GM19463 (cell line): Measurements from ENCODE around the gene CTDSPL2.
"Not testable (repeated sequence)": the region's sequence is repeated elsewhere in the genome, so short reads cannot be mapped to it uniquely, and the experiment has no call there.

Experiments
- ATAC-seq: cut with Tn5 transposase; IDR thresholded peaks from one replicate; pipeline ENCODE4 v1.9.1; 2021; ENCODE audit warnings: mild to moderate bottlenecking, moderate library complexity; ENCODE audit not compliant: unreplicated experiment

Gene CTDSPL2

DNA sequence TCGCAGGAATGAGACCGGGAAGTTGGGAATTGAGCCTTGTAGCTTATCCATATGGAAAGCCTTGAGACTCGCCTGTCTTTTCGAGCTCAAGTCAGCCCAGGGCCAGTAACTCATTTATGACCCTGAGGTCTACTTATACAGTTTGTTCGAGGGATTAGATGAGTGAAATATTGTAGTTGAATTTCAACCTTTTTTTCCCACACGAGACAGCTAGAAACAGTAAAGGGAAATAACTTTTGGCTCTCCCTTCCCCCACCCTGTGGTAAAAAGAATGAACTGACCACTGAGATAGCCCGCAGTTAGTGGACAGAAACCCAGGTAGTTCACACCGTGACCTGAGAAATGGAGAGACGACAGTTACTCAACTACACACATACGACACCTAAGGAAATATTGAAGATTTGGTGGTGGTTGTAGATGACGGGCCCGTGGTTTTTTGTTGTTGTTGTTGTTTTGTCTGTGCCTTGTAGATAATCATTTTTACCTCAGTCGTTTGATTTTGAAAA, 110.4 kb downstream of the CTDSPL2 start:
- ATAC-seq: no peak

DNA sequence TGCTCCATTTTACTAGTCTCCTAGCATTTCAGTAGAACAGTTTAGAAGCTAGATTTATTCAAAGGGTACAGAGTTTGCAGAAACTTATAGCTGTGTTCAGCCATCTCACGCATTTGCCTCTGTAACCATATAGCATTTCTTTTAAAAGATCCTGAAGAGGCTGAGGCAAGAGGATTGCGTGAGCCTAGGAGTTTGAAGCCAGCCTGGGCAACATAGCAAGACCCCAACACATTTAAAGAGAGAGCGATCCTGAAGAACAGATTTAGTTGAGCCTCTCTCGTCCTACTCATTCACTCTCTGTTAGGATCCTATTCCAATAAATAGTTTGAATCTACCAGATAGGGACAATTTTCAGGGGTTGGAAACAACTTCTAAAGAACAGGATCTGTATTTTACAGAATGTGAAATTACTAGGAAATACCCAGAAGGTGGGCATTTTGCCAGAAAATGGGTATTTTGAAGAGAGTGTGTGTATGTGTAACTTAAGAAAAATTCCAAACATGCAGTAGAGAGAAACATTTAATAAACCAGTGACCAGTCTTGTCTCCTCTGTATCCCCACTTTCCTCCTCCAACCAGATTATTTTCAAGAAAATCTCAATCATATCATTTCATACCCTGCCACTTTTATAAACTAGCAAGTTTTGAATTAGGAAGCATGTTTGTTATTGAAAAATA, 114.0 kb downstream of the CTDSPL2 start:
- no peak for ATAC-seq

DNA sequence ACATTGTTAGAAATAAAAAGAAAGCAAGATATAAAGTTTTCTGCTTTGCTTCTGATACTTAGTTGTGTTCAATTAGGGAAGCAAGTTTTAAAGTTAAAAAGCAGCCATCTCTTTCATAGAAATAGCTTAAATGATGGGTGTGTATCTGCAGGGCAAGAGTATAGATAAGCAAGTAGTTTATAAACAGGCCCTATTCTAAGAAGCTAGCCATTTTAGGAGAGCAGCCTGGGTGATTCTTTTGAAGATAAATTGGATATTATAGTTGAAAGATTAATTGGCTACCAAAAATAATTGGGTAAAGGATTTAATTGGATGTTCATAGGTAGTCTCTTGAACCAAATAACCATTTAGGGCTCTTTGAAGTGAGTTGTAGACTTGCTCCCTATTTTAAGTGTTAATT, 115.2 kb downstream of the CTDSPL2 start:
- ATAC-seq: no peak

DNA sequence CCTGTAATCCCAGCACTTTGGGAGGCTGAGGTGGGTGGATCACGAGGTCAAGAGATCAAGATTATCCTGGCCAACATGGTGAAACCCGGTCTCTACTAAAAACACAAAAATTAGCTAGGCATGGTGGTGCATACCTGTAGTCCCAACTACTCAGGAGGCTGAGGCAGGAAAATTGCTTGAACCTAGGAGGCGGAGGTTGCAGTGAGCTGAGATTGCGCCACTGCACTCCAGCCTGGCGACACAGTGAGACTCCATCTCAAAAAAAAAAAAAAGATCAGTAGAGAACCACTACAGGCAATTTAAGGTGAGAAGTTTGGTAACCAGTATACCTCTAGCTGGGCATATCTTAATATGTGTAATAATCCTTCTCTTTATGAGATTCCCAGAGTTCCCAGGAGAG, 117.3 kb downstream of the CTDSPL2 start:
- not testable (repeated sequence) for ATAC-seq

DNA sequence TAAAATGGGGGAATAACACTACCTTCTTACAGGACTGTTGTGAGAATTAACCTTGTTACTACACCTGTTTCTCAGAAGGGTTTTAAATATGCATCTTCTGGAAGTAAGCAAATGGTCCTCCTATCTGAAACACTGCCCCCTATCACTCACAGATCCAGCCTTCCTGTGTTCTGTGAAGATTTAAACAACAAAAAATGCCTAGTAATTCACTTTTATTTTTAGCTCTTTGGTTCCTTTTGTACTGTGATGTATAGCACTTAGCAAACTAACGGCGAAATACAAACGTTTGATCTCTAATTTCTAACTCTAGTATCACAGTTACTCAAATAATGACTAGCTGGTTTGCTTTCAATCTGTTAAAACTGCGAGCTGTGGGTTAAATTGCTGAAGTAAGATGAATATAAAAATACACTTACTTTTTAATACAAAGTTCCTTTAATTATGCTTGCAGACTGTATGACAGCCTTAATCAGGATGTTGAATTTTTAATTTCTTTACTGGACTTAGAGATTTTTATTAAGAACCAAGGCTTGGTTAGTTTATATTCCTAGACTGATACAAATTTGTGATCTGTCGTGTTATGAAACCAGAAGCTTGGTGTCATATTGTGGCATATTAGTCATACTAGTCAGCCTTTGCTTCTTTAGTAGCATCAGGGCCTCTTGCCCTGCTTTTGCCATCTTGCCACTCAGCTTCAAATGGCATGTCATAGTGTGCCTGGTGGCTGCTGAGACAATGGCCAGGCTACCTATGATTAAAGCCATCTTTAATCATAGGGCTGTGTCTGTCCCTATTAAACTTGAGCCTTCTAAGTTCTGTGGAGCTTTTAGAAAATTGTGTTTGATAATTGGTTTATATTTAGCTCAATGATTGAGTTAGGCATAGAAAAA, 118.7 kb downstream of the CTDSPL2 start:
- ATAC-seq: peak; percentile 90

DNA sequence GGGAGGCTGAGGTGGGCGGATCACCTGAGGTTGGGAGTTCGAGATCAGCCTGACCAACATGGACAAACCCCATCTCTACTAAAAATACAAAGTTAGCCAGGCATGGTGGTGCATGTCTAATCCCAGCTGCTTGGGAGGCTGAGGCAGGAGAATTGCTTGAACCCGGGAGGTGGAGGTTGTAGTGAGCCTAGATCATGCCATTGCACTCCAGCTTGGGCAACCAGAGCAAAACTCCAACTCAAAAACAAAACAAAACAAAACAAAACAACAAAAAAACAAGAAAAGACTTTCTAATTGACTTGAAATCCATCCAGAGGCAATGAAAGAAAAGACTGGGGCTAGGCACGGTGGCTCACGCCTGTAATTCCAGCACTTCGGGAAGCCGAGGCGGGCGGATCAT, 121.7 kb downstream of the CTDSPL2 start:
- not testable (repeated sequence) for ATAC-seq

DNA sequence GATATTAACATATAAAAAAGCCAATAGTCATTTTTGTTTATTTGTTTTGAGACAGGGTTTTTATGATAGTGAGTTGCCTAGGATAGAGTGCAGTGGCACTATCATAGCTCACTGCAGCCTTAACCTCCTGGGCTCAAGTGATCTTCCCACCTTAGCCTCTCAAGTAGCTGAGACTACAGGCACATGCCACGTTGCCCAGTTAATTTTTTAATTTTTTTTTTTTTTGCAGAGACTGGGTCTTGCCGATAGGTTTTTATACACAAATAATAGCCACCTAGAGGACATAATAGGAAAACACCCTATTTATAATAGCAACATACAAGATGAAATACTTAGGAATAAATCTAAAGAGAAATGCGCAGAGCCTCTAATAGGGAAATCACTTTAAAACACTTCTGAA, 122.8 kb downstream of the CTDSPL2 start:
- ATAC-seq: no peak

DNA sequence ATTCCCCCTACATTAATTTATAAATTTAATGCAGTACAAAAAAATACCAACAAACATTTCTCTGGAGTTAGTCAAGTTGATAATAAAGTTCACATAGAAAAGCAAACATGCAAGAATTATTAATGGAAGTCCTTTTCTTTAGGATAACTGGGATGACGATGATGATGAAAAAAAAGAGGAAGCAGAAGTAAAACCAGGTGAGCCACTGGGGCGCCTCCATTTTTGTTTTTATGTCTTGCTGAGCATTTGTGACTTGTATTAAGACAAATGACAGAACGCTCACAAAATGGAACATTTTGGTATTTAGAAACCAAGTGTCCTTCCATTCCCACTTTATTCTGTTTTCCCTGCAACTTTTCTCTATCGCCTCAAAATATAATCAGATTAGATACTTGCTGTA, 123.3 kb downstream of the CTDSPL2 start:
- ATAC-seq: no peak

DNA sequence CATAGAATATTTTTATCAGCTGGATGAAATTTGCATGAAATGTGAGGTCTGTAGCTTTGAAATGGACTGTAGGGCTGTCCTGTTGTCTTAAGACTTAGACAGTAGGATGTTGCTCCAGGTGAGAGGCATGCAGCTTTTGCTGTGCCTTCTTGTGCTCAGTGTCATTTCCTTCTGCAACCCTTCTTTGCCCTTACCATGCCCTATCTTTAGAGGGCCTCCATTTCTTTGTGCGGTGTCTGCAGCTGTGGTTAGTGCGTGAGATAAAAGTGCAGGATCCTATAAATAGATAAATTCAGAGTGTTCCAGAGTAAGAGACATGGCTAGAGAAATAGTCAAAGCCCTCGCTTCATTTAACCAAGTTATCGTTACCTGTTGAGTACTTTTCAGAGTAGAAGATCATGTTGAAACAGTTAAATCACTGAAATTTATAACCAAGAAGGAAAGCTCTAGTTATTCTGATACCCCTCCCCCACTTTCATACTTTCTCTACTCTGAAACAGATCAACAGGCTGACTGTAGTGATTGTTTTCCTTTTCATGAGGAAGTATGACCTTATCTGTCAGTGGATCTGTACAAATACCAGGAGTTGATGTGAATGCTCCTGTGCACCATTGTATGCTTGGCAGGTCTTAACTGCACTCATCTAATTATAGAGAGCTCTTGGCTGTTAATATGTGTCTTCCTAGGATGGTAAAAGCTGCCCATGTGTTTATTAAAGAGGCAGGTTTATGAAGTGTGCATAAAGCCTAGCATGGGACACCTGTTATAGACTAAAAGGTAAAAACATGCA, 127.7 kb downstream of the CTDSPL2 start:
- ATAC-seq: no peak

DNA sequence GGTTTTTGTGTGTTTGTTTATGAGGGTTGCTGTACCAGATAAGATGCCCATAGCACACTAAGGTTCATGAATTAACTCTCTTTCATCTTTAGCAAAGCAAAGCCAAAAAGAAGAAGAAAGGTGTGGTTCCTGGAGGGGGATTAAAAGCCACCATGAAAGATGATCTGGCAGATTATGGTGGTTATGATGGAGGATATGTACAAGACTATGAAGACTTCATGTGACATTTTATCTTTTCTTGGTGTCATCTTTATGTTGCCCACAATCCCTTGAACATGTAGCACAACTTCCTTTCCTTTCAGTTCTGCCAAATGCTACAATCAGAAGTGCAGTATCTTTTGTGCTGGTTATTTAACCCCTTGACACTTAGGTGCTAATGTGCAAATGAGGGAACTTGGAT, 133.5 kb downstream of the CTDSPL2 start:
- ATAC-seq: not testable (repeated sequence)

DNA sequence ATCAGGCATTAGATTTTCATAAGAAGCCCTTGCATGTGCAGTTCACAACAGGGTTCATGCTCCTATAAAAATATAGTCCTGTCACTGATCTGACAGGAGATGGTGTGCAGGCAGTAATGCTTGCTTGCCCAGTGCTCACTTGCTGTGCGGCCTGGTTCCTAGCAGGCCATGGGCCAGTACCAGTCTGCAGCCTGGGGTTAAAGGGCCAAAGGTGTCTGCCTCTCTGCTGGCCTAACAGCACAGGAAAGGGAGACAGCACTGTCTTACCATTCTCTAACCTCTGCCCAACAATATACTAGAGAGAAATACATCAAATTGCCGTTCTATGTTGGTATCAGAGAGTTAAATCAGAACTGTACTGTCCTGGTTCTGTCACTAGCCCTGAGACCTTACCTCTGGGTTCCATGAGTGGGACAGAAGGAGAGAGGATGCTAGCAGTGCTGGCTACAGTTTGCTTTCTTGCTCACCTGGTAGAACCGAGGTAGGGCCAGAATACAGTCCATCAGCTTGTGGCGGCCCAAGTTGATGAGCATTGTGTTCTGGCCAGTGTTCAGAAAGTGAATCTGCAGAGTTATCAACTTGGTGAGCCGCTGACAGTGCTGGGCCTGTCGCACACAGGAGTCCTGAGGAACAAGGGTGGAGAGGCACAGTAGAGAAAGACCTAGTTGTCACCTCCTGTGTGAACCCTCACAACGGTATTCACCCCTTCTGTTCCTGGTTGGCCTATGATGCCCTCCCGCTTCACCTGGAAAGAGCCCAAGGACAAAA, 138.1 kb downstream of the CTDSPL2 start:
- no peak for ATAC-seq

DNA sequence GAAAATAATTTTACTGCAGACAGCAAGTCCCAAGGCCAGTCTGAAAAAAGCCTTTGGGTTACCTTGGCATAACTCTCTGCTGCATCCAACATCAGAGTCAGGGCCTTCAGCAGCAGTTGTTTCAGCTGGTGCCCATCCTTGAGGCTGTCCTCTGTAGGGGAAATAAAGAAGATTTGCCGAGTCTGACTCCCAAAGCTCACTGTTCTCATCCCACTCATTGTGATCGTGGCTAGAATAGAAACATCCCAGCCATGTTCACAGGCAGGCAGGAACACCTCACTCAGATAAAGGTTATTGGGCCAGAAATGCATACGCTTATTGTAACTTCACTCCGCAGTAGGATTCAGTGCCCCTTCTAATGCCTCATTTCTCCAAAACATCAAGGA, 138.7 kb downstream of the CTDSPL2 start:
- no peak for ATAC-seq

DNA sequence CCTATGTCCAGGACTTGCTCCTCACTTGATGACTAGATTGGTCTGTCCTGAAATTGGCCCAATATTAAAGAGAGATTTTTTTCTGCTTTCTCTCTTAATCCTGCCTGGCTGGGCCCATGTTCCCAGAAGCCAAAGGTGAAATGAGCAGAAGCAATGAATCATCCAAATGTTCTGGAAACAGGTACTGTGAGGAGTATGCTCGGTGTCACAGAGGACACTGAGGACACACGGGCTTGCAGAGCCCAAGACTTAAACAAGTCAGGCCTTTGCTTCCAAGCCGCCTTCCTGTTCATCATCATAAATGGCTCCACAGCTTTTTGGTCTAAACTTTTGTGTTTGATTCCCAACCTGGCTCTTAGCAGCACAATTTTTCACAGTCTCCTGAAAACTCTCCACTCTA, 140.9 kb downstream of the CTDSPL2 start:
- no peak for ATAC-seq

DNA sequence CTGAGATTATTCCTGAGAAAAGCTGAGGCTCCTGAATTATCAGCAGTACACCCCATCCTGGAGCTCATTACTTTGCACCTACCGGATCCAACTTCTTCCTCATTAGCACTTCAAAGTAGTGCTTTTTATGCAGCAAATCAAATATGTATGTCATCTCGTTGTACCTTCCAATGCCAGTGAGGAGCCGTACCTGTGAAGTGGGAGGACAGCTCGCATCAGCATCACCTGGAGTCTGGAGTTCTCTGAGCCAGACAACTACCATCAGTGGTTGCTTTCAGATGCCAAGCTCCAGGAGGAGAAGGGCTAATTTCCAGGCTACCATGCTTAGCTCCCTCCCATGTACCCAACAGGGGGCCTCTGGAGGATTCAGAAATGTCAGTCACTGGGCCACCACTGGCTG, 141.9 kb downstream of the CTDSPL2 start:
- no peak for ATAC-seq

DNA sequence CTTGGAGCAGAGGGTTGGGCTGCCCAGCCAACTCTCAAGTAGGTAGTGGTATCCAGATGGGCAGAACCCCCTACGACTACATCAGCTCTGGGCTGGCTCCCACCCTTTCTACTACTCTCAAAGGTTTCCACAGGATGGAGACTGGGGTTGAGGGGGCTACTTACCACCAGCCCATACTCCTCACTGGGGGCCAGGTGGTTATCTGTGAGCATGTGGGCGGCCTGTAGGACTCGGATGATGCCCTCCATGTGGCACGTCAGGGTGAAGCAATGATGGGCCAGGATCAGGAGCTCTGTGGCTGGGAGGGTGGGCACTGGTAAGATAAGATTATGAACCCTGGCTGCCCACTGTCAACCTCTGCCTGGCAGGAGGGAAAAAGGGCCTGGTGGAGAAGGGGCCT, 142.9 kb downstream of the CTDSPL2 start:
- no peak for ATAC-seq

DNA sequence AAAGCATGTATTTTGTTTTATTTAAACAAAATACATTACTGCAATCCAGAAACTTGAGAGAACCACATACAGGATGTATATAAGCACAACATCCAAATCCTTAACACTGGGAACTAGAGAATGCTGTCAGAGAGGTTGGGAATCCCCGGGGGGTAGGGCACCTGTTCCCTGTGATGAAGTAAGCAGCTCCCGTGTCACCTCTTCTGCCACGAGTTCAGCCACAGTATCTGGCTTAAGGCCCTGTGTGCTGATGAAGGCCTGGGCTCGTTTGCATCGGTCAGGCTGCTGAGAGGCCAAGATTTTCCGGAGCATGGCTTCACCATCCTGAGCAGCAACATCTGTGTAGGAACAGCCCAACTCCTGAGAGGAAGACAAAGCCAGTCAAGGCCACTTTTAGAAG, 146.0 kb downstream of the CTDSPL2 start:
- no peak for ATAC-seq

DNA sequence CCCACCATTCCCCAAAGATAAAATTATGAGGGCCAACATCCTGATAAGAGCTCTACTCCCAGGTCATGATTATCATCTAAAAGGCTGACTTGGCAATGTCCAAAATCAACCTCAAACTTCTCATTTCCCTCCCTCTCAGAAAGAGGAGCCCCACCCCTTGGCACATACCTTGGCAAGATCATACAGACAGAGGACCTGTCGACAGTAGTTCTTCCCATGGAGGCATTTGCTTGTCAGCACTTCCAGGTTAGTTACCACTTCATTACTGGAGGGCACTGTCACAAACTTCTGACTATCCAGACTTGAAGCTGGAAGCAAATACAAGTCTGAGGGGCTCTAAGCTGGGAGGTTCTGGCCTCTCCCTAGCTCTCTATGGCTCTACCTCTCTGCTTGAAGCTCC, 147.3 kb downstream of the CTDSPL2 start:
- no peak for ATAC-seq
